ENCODE measurements around the gene DPY19L2.
"Not testable (repeated sequence)": the region's sequence is repeated elsewhere in the genome, so short reads cannot be mapped to it uniquely, and the experiment has no call there.

DPY19L2 gene

GRCh38 chr12:63668028-63668799 lies at the start of gene DPY19L2:
DPY19L2 (minus strand) TSS chr12:63668493; CDS start chr12:63668393, 100 bp downstream.
- peak; percentile 5 to 40 (median 22) for DNase-seq

GRCh38 chr12:63716891-63717290 lies 48.6 kb upstream of the DPY19L2 start:
- DNase-seq, result not testable (repeated sequence)

GRCh38 chr12:63715107-63715625 lies 46.9 kb upstream of the DPY19L2 start:
- DNase-seq, result not testable (repeated sequence)

GRCh38 chr12:63714409-63714808 lies 46.1 kb upstream of the DPY19L2 start:
- not testable (repeated sequence) for DNase-seq

- DNase-seq, result not testable (repeated sequence)
These were observed 45.4 kb upstream of the DPY19L2 start for GRCh38 chr12:63713681-63714075.

- DNase-seq, result not testable (repeated sequence)
These were observed 44.8 kb upstream of the DPY19L2 start for GRCh38 chr12:63712979-63713680.

- not testable (repeated sequence) for DNase-seq
These were observed 44.2 kb upstream of the DPY19L2 start for GRCh38 chr12:63712376-63712974.

- DNase-seq, result not testable (repeated sequence)
These were observed 43.0 kb upstream of the DPY19L2 start for GRCh38 chr12:63711339-63711738.

- DNase-seq, result no peak
These were observed 38.0 kb upstream of the DPY19L2 start for GRCh38 chr12:63706336-63706735.

- not testable (repeated sequence) for DNase-seq
These were observed 31.5 kb upstream of the DPY19L2 start for GRCh38 chr12:63699678-63700382.

- DNase-seq, result not testable (repeated sequence)
These were observed 30.7 kb upstream of the DPY19L2 start for GRCh38 chr12:63699011-63699410.

GRCh38 chr12:63690837-63691236 lies 22.5 kb upstream of the DPY19L2 start:
- DNase-seq, result not testable (repeated sequence)

GRCh38 chr12:63689141-63689540 lies 20.8 kb upstream of the DPY19L2 start:
- DNase-seq, result not testable (repeated sequence)

GRCh38 chr12:63686623-63687022 lies 18.3 kb upstream of the DPY19L2 start:
- DNase-seq, result not testable (repeated sequence)

- DNase-seq, result not testable (repeated sequence)
These were observed 17.5 kb upstream of the DPY19L2 start for GRCh38 chr12:63685789-63686188.

- not testable (repeated sequence) for DNase-seq
These were observed 14.3 kb upstream of the DPY19L2 start for GRCh38 chr12:63682617-63683016.

GRCh38 chr12:63680758-63681157 lies 12.5 kb upstream of the DPY19L2 start:
- DNase-seq, result not testable (repeated sequence)

- peak in 1 of 6 experiments; percentile 15 for DNase-seq
These were observed 4.3 kb upstream of the DPY19L2 start for GRCh38 chr12:63672550-63672949.

- not testable (repeated sequence) for DNase-seq
These were observed 1.6 kb upstream of the DPY19L2 start for GRCh38 chr12:63669936-63670335.

- DNase-seq, result not testable (repeated sequence)
These were observed 1.1 kb upstream of the DPY19L2 start for GRCh38 chr12:63669427-63669826.

GRCh38 chr12:63668800-63669365 lies 590 bp upstream of the DPY19L2 start:
- DNase-seq, result not testable (repeated sequence)

GRCh38 chr12:63663005-63663404 lies 5.3 kb downstream of the DPY19L2 start:
- DNase-seq, result not testable (repeated sequence)
